Thyroid gland (tissue), 4 donors: ENCODE measurements around the gene TBX21.

Experiments
- CTCF ChIP-seq, 6 experiments: fragments of 200-600 bp in 3 of 6; fragments of 450-650 bp in 3 of 6; sonication (generic) in 3 of 6; IDR thresholded peaks; one replicate each; pipeline ENCODE4 v1.5.1; 2016 to 2019; ENCODE audit warnings: antibody characterized with exemption in 6 of 6, mild to moderate bottlenecking in 2 of 6, inconsistent platforms in 1 of 6, moderate library complexity in 1 of 6
- POLR2A ChIP-seq, 2 donors: fragments of 450-650 bp; IDR thresholded peaks; one replicate each; pipeline ENCODE4 v1.6.1; 2017; ENCODE audit warnings: antibody characterized with exemption in 2 of 2, mild to moderate bottlenecking in 2 of 2, moderate library complexity in 1 of 2

- TF ChIP-seq CTCF (IDR thresholded peaks at IDR 0.05) (no peak), POLR2A (IDR thresholded peaks at IDR 0.05) (no peak)
Observed at GRCh38 chr17:47686276-47686635, 46.8 kb upstream of the TBX21 start.
